Ascending aorta (tissue), 2 donors: ENCODE measurements around the gene NAB2. TPM values are rescaled to one million over a fixed set of nuclear protein-coding genes. Genes with fewer than 3 reads are reported as not detected.
A peak's percentile ranks its signal among the peaks of the same experiment; 100 is the strongest.

ENCODE experiments used
- DNase-seq, 2 donors: peaks; one replicate each; pipeline ENCODE4 v3.0.0-alpha.2; 2019; ENCODE audit warnings: low spot score in 2 of 2
- H3K27ac ChIP-seq, 2 donors: fragments of 200-600 bp; sonication (generic); one replicate each; pipeline ENCODE4 v1.5.1; 2016 to 2017; ENCODE audit warnings: mild to moderate bottlenecking in 1 of 2
- H3K27me3 ChIP-seq: fragments of 200-600 bp; sonication (generic); one replicate; pipeline ENCODE4 v1.5.1; 2017
- H3K36me3 ChIP-seq, 2 donors: fragments of 200-600 bp; sonication (generic); one replicate each; pipeline ENCODE4 v1.5.1; 2016
- H3K4me1 ChIP-seq, 2 donors: fragments of 200-600 bp; sonication (generic); one replicate each; pipeline ENCODE4 v1.5.1; 2016 to 2017; ENCODE audit warnings: mild to moderate bottlenecking in 1 of 2
- H3K4me3 ChIP-seq, 2 donors: fragments of 200-600 bp; sonication (generic); one replicate each; pipeline ENCODE4 v1.5.1; 2016 to 2017; ENCODE audit warnings: mild to moderate bottlenecking in 1 of 2
- H3K9me3 ChIP-seq, 2 donors: fragments of 200-600 bp; sonication (generic); one replicate each; pipeline ENCODE4 v1.5.1; 2016
- CTCF ChIP-seq, 3 experiments: fragments of 200-600 bp in 2 of 3; fragments of 450-650 bp in 1 of 3; sonication (generic) in 2 of 3; IDR thresholded peaks; one replicate each; pipeline ENCODE4 v1.5.1; 2016 to 2019; ENCODE audit warnings: antibody characterized with exemption in 3 of 3, mild to moderate bottlenecking in 1 of 3, moderate library complexity in 1 of 3
- intact Hi-C: fragments of 100-400 bp; cut with DNase I; formaldehyde crosslinking; loops from one replicate; pipeline ENCODE4 v1.15.1; 2023
- total RNA-seq: library from RNA; depleted of rRNA; stranded (reverse); fragments of >200 nt; gene quantifications from one replicate; pipeline ENCODE4 v1.1.0, GENCODE V29; 2016

NAB2 gene
- total RNA-seq, 1 donor from 2014 or later = 50.9 TPM

DNA sequence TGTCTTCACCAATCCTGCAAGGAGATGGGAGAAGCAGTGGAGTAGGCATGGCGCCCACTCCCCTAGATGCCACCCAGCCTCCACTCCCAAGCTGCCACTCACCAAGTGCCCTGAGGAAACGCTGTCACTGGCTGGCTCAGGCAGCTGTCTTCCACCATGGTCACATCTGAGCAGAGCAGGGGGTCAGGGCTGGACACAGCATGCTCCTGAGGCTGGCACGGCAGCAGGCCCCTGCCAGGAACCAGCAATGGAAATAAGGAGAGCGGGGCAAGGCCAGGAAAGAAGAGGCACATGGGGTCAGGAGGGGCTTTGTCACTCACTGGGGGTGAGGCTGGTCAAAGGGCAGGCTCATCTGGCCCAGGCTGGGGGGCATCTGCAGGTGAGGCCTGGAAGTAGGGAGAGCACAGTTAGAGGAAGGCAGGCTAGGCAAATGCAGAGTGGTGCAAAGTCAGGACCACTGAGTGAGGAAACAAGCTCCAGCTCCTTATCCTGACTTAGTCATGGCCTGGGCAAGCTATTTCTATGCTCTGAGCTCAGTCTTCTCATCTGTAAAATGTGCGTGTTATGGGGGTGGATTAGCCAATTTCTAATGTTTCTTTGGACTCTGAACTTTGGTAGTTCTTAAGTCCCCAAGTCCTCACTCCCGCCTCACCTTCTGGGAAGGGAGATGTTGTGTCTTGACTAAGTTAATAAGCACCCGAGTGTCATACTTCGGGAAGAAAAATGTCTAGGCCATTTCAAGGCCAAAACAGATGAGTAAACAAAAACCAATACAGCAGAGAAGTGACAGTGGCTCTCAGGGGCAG is 8.0 kb downstream of the NAB2 start:
- TF ChIP-seq CTCF (IDR thresholded peaks at IDR 0.05) = no peak
- H3K27ac ChIP-seq = peak overlapping the region in 1 of 2 donors; percentile 26
- H3K9me3 ChIP-seq = no peaks in the 10 kb centered on the region
- H3K4me3 ChIP-seq = no peak overlapping the region
- peaks cover 64 to 89% of the 10 kb centered on the region in 2 donors for H3K36me3 ChIP-seq
- H3K27me3 ChIP-seq = no peaks in the 10 kb centered on the region
- DNase-seq = no peak
- intact Hi-C loops = no loop called here
- peaks cover 10 to 24% of the 10 kb centered on the region in 2 donors for H3K4me1 ChIP-seq

DNA sequence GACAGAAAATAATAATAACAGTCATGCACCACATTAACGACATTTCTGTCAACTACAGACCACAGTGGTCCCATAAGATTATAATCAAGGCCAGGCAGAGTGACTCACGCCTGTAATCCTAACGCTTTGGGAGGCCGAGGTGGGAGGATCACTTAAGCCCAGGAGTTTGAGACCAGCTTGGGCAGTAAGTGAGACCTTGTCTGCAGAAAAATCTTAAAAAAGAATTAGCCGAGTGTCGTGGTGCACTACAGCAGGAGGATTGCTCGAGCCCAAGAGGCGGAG is 8.6 kb downstream of the NAB2 start:
- Histone ChIP-seq H3K27ac (no peak overlapping the region), H3K9me3 (no peaks in the 10 kb centered on the region), H3K4me3 (no peak overlapping the region), H3K27me3 (no peaks in the 10 kb centered on the region), H3K36me3 (peaks cover 58 to 89% of the 10 kb centered on the region in 2 donors), H3K4me1 (peaks cover 10 to 19% of the 10 kb centered on the region in 2 donors)
- no peak for DNase-seq
- intact Hi-C loops = no loop called here
- no peak for TF ChIP-seq CTCF (IDR thresholded peaks at IDR 0.05)

- intact Hi-C loops = no loop called here
- no peak for DNase-seq
- H3K4me1 ChIP-seq = peaks cover 6 to 8% of the 10 kb centered on the region in 2 donors
- no peak for TF ChIP-seq CTCF (IDR thresholded peaks at IDR 0.05)
- no peak overlapping the region for H3K4me3 ChIP-seq
- peaks cover 57 to 85% of the 10 kb centered on the region in 2 donors for H3K36me3 ChIP-seq
- H3K27ac ChIP-seq = no peak overlapping the region
- no peaks in the 10 kb centered on the region for H3K9me3 ChIP-seq
- no peaks in the 10 kb centered on the region for H3K27me3 ChIP-seq
Observed at GRCh38 chr12:57098546-57098945, 9.6 kb downstream of the NAB2 start.

DNA sequence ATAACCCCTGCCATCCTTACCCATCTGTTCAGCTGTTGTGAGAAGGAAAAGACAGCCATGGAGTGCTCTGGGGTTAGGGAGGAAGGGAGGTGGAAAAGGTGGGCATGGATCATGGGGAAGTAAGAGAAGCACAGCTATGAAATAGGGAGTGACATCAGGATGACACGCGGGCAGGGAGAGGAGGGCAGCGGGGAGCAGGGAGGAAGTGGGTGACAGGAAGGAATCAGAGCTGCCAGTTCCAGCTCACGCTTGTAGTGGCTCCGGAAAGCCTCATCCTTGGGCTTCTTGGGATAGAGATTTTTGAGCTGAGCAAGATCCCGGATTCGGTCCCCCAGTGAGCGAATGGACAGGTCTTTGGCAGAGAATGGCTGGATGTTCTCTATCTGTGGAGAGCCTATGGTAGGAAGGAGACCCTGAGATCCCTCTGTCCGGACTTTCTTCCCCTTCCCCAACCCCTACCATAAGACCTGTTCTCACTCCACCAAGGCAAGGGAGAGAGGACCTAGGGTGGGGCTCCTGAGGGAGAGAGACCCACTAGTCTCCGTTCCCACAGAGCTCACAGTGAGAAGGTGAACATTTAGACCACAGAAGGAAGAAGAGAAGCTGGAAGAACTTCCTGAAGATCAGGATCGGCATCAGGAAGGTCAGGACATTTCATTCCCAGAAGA is 10.3 kb downstream of the NAB2 start:
- no peak for TF ChIP-seq CTCF (IDR thresholded peaks at IDR 0.05)
- Histone ChIP-seq H3K4me1 (peaks cover 3 to 4% of the 10 kb centered on the region in 2 donors), H3K27me3 (no peaks in the 10 kb centered on the region), H3K27ac (peak overlapping the region in 1 of 2 donors; percentile 30), H3K4me3 (no peak overlapping the region), H3K9me3 (no peaks in the 10 kb centered on the region), H3K36me3 (peaks cover 63 to 92% of the 10 kb centered on the region in 2 donors)
- DNase-seq = no peak
- intact Hi-C loops = no loop called here

GRCh38 chr12:57099766-57100165 is 10.9 kb downstream of the NAB2 start:
- intact Hi-C loops = no loop called here
- no peak overlapping the region for H3K4me3 ChIP-seq
- H3K9me3 ChIP-seq = no peaks in the 10 kb centered on the region
- H3K27me3 ChIP-seq = no peaks in the 10 kb centered on the region
- TF ChIP-seq CTCF (IDR thresholded peaks at IDR 0.05) = no peak
- DNase-seq = no peak
- H3K27ac ChIP-seq = peak overlapping the region in 1 of 2 donors; percentile 30
- H3K36me3 ChIP-seq = peaks cover 68 to 93% of the 10 kb centered on the region in 2 donors
- no peaks in the 10 kb centered on the region for H3K4me1 ChIP-seq
